ENCODE results near the gene SOCS7. TPM values are rescaled to one million over a fixed set of nuclear protein-coding genes. Genes with fewer than 3 reads are reported as not detected.

Gene SOCS7
- total RNA-seq, 1 experiment from 2014 or later = 22.5 TPM

DNA sequence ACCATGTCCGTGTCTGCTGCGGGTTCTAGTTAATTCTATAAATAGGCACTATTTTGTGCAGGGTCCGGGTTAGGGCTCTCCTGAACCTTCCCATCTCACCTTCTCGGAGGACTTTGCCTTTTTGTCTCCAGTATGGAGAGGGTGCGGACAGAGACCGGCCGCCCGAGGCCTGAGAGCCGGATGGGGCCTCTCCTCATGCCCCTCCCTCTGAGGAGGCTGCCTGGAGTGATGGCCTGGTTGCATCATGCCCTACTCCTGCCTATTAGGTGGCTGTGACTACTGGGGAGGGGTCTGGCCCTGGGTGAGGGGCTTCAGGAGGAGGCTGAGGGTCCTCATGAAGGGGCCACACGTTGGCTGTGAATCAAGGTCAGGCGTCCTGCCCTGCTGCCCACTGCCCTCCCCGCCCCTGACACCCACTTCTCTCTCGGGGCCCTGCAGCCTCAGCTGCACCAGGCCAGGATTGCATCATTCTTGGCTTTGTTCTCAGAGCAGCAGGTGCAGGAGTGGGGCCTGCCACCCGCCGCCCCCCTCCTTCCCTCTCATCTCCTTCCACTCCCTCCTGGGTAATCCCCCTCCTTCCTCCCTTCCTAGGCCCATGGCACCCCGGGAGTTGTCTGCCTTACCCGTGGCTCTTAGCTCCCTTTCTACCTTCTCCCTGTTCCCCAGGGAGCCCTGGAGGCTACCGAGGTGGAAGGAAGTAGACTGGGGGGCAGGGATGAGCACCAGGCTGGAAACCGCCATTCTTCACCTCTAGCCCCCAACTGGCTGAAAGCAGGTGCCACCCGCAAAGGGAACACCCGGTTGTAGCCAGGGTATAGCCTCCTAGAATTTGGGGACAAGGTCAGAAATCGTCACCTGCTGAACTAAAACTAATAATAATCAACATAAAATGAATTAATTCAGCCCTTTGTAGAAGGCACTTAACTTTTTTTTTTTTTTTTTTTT, 63.9 kb downstream of the SOCS7 start:
- no peak for DNase-seq (ENCODE audit: low read depth)
- in situ Hi-C loops (cut with HindIII; ENCODE audit: low pct_unique_long_range_greater_than_20kb, low sequenced_read_pairs) = no loop called here

DNA sequence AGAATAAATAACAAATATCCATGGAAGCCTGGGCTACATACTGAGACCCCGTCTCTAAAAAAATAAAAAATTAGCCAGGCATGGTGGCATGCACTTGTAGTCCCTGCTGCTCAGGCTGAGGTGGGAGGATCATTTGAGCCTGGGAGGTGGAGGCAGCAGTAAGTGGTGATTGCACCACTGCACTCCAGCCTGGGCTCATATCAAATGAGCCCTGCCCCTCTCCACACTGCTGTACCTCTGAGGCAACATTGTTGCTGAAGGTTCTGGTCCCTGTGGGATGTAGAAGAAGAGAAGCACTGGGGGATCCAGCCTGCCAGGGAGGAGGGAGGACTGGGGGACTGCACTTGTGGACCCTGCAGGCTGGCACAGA, 65.2 kb downstream of the SOCS7 start:
- no peak for DNase-seq (ENCODE audit: low read depth)
- in situ Hi-C loops (cut with HindIII; ENCODE audit: low pct_unique_long_range_greater_than_20kb, low sequenced_read_pairs) = no loop called here

DNA sequence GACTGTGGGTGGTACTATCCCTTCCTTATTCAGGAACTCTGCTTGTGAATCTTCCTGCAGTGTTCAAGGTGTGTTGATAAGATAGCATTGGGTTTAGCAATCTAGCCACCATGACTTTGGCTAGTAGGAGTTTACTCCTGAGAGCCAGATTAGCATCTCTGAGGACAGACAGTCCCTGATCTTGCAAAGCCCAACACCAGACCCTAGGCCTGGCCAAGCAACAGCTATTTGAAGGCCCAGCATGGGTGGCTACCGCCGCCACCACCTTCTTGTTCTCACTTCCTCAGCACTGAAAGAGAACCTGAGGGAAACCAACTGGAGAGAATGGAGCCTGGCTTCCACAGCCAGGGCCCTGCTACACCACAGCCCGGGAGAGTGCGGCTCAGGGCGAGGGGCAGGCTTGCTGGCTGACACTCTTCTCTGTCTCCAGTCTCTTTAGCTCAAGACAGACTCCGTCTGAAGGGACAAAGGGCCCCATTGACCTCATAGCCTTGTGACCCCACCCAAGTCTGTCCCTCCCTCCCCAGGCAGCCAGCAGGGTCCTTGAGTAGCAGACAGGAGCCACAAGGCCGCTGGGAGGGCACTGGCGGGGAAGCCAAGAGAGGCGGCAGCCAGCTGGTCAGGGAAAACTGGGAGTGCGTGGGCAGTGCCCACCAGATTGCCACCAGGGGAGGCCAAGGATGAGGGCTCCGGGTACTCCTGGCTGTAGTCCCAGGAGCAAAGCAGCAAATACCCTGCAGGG, 65.7 kb downstream of the SOCS7 start:
- in situ Hi-C loops (cut with HindIII; ENCODE audit: low pct_unique_long_range_greater_than_20kb, low sequenced_read_pairs) = no loop called here
- no peak for DNase-seq (ENCODE audit: low read depth)

DNA sequence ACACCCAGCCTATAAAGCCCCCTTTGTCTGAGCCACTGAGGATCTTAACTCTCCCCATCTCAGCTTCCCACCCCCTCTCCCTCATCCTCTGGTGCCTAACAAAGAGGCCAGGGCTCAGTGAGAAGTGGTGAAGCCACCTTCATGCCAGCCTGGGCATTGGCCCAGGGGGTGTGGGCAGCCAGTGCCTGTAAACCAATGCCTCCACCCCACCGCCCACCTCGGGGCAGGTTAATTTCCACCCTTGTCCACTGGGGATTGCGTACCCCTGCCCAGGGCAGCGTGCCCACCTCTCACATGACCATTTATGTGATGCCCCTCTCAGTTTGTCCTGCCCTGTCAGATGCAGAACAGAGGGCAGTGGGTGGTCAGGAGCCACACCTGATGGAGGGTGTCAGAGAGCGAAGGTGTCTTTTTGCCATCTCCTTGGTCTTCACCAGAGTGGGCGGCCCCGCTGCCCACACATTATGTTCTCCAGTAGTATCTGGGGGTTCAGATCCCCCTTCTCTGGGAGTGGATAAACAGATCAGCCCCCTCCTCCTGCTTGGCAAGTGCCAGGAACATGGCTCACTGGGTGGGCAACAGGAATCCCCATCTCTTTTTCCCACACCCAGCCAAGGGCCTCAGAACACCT, 66.5 kb downstream of the SOCS7 start:
- in situ Hi-C loops (cut with HindIII; ENCODE audit: low pct_unique_long_range_greater_than_20kb, low sequenced_read_pairs) = no loop called here
- no peak for DNase-seq (ENCODE audit: low read depth)

DNA sequence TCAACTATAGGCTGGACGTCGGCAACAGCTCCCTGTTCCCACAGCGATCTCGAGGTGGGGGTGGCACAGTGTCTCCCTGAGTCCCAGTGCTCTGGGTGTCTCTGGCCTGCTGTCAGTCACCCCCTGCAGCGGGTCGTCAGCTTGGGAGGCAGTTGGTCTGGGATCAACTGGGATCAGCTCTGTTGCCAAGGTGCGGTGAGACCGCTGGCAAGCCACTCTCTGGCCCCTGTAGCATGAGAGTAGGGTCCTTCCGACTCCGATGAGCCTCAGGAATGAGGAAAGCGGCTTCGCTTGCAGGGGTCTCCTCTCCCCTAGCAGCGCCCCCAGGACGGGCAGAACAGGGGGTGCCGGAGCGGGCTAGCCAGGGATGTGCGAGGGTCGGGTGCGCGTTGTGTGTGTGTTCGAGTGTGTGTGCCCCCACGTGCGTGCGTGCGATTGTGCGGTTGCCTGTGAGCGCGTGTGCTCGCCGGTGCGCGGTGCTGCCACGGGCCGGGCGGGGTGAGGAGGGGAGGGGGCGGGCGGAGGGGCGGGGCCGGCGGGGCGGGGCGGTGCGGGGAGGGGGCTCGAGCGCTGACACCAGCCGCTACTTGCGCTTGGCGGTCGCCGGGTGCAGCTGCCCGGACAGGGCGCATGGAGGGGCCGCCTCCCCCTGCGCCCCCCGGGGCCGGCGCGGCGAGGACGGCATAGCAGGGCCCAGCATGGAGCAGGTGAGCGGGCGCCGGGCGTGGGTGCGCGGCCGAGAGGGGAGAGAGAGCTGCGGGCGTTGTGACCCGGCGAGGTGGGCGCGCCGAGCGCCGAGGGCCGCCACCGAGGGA, 67.3 kb downstream of the SOCS7 start:
- in situ Hi-C loops (cut with HindIII; ENCODE audit: low pct_unique_long_range_greater_than_20kb, low sequenced_read_pairs) = no loop called here

DNA sequence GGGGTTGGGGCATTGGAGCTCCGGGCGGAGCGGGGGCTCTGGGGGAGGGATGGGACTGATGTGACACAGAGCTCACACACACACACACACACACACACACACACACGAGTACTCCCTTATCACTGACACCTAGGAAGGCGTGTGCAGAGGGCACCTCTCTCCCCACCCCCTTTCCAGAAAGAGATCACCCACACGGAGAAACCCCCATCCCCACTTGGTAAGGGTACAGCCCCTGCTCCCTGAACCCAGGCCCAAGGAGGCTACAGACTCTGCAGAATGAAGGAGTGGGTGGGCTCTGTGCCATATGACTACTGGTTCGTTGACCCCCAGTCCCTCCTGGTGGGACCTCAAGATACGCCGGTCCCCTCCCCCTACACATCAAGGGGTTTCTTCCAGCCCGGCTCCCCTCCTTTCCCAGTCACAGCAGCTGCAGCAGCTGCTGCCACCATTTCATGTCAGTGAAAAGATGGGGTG, 67.9 kb downstream of the SOCS7 start:
- in situ Hi-C loops (cut with HindIII; ENCODE audit: low pct_unique_long_range_greater_than_20kb, low sequenced_read_pairs) = no loop called here
- DNase-seq (ENCODE audit: low read depth) = no peak

More for the DNA sequence above, 67.3 kb downstream of the SOCS7 start:
- no peak for DNase-seq (ENCODE audit: low read depth)

DNA sequence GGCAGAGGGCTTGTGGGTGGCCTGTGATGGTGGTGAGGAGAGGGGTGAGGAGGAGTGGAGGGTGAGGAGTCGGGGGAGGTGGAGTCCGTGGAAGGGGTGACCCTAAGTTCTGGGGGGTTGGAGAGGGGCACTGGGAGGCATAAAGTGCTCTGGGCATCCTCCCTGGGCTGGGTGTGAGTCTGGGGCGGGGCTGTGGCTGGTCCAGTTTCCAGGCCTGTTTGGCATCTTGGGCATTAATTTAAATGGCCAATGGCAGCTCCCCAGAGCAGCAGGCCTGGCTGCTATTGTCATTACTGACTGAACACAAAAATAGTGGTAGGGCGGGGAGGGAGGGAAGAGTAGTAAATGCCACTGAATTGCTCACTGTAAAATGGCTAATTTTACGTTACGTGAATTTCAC, 68.9 kb downstream of the SOCS7 start:
- in situ Hi-C loops (cut with HindIII; ENCODE audit: low pct_unique_long_range_greater_than_20kb, low sequenced_read_pairs) = no loop called here

DNA sequence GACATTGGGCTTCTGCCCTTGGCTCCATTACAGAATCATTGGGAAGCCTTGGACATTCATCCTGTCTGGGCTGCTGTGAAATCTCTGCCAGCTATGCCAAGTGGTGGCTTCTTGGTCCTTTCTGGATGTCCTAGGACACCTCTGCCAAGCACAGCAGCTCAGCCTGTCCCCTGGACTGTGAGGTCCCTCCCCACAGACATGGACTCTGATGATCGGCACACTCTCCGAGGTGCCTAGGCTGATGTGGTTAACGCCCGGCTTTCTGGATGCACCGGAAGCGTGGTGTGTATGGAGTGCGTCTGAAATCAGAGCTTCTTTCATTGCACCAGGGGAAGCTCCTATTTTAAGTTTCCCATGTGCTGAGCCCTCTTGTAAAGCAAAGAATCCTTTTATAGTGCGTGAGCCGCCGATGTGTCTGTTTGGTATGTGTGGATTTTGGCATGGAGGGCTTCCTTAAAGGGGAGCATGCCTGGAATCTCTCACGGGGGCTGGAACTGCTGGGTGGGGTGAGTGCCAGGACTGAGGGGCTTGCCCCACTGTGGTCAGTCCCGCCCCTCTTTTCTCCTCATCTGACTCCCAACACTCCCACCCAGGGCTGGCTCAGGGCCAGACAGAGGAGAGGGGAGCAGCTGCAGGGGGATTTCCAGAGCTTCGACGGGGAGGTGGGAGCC, 69.7 kb downstream of the SOCS7 start:
- no peak for DNase-seq (ENCODE audit: low read depth)
- in situ Hi-C loops (cut with HindIII; ENCODE audit: low pct_unique_long_range_greater_than_20kb, low sequenced_read_pairs) = no loop called here

More for the DNA sequence above, 68.9 kb downstream of the SOCS7 start:
- DNase-seq (ENCODE audit: low read depth) = no peak

DNA sequence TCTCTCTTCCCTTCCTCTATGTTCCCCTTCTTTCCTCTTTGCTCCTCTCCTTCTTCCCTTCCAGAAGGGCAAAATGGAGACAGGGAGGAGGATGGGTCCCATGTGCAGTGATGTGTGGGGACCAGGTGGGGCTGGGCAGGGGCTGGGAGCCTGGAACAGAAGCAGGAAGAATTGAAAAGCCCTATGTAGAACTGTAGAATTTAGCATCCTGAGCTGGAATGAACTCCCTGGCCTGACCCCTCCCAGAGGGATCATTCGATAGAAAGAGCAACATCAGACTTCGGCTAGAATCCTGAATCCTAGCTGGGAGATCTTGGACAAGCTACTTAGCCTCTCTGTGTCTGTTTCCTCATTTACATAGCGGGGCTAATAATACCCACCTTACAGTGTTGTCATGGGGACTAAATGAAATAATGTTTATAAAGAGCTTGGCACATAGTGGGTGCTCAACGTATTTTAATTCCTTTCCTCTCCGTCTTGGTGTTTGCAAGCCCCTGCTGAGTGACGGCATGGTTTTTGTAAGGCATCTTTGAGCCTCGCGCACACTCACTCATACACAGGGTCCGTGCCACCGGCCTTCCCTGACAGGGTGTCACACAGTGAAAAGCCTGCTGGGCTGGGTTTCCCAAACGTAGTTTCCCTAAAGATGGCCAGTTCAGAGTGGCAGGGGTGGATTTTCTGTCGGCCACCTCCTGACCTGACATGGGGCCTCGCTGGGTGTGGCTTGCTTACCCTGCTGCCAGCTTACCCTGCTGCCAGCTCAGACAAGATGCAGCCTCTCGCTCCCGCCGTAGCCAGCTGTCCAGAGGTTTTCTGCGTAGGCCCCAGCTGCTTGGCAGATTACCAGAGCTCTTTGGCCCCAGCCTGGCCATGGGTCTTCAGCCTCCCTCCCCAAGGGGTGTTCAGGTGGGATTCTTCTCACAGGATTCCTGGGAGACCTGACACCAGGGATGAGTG, 70.5 kb downstream of the SOCS7 start:
- in situ Hi-C loops (cut with HindIII; ENCODE audit: low pct_unique_long_range_greater_than_20kb, low sequenced_read_pairs) = no loop called here
- DNase-seq (ENCODE audit: low read depth) = no peak

DNA sequence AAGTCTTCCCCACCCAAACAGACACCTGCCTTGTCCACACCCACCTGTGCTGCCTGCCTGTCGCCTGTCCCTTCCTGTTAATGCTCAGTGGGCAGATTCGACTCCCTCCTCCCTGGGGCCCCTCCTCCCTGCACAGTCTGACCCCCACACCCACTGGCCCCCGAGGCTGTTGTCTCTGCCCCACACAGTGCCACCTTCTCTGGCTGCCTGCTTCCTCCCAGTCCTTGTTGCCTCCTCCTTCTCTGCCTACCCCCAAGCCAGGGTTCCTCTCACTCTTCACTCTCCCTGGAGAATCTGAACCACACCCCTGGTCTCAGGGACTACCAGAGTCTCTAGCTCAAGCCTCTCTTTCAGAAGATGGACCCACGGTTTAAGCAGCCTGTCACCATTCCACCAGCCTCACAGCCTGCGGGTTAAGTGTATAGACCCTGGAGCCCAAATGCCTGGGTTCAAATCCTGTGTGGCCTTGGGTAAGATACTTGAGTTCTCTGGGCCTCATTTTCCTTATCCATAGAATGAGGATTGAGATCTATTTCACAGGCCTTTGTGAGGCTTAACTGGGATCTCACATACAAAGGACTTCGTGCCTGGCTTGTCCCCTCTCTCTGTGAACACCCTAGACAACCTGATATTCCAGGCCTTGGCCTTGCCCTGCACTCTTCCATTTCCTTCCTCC, 72.8 kb downstream of the SOCS7 start:
- no peak for DNase-seq (ENCODE audit: low read depth)
- in situ Hi-C loops (cut with HindIII; ENCODE audit: low pct_unique_long_range_greater_than_20kb, low sequenced_read_pairs) = no loop called here

DNA sequence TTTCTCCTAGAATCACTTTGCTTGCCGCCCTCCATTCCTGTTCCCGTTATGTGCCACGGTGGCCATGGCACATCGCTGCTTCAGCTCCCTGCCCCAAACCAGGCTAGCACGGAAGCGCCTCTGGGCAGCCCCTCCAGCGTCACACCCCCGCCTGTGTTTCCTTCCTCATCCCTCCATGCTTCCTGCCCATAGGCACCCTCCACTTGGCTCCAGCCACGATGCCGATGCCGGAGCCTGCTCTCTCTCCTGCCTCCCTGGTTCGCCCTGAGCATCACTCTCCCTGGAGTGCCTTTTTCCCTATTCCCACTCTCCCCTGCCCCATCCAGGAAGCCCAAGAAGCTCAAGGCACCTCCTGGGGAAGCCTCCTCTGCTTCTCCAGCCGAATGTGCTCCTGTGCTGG, 73.4 kb downstream of the SOCS7 start:
- no peak for DNase-seq (ENCODE audit: low read depth)
- in situ Hi-C loops (cut with HindIII; ENCODE audit: low pct_unique_long_range_greater_than_20kb, low sequenced_read_pairs) = no loop called here

DNA sequence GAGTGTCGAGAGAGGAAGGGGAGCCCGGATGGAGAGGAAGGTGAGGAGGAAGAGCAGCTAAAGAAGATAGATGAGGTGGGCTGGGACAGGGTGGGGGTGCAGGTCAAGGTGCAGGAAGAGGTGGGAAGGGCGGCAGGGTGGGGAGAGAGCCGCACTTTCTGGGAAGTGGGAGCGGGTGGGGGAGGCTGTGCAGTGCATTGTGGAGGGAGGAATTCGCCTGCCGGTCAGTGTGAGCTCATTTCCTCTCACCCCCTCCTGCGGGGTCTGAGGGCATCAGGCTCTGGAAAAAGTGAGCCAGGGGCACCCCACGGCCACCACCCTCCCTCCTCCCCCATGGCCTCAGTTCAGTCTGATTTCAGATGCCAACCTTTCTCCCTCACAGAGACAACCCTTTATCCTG, 74.1 kb downstream of the SOCS7 start:
- in situ Hi-C loops (cut with HindIII; ENCODE audit: low pct_unique_long_range_greater_than_20kb, low sequenced_read_pairs) = no loop called here
- DNase-seq (ENCODE audit: low read depth) = no peak

DNA sequence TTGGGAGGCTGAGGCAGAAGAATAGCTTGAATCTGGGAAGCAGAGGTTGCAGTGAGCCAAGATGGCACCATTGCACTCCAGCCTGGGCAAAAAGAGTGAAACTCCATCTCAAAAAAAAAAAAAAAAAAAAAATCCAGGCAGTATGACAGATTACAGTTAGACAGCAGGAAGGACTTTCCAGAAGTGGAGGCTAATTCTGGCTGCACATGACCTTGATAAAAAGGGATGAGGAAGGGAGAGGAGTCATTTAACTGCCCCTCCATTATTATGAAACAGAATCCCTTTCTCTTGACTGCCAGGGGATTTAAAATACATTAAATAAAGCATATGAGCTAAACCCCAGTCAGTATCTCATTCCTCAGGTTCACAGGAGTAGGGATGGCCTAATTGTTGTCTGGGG, 74.8 kb downstream of the SOCS7 start:
- in situ Hi-C loops (cut with HindIII; ENCODE audit: low pct_unique_long_range_greater_than_20kb, low sequenced_read_pairs) = no loop called here

DNA sequence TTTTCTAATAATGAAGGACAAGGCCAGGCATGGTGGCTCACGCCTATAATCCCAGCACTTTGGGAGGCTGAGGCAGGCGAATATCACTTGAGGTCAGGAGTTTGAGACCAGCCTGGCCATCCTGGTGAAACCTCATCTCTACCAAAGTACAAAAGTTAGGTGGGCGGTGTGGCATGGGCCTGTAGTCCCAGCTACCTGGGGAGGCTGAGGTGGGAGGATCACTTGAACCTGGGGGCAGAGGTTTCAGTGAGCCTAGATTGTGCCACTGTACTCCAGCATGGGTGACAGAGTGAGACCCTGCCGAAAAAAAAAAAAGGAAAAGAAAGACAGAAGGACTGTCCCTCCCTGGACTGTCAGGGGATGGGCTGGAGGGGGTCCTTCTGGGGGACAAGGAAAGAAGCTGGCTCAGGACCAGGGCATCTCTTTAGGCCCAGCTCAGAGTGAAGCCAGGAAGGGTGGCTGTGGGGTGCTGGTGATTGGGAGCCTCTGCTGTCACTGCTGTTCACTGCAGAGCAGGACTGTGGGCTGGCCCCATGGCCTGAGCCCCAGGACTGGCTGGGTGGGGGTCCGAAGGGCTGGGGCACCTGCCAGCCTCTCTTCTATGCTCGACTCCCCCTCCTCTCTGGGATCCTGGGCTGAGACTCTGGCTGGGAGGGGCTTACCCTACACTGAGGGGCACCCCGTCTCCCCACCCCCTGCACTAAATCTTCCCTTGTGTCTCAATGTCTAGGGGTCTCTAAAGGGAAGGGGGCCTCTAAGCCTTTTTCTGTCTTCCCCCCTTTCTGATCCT, 75.7 kb downstream of the SOCS7 start:
- in situ Hi-C loops (cut with HindIII; ENCODE audit: low pct_unique_long_range_greater_than_20kb, low sequenced_read_pairs) = no loop called here
- DNase-seq (ENCODE audit: low read depth) = no peak

More for the DNA sequence above, 74.8 kb downstream of the SOCS7 start:
- DNase-seq (ENCODE audit: low read depth) = no peak

DNA sequence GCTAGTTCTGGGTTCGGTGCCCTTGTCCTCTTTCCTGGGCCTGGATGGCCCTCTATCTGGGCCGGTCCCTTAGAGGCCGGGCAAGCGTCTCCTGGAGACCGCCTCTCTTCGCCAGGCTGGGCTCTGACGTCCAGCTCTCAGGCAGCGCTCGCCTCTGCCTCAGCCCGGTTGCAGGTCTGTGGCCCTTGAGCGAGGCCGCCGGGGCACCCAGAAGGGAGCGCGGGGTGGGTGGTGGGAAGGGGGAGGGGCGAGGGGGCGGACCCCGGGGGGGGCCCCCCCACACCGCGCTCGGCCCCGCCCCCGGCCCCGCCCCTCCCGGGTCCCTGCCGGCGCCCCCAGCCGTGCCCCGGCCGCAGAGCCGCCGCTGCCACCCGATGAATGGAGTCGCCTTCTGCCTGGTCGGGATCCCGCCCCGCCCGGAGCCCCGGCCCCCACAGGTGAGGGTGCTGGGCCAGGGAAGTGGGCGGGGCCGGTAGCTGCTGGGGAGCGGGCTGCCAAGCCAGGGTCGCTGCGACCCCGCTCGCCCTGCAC, 76.5 kb downstream of the SOCS7 start, which contains the start of gene ARHGAP23:
TSS of gene ARHGAP23 (plus strand) at position 353 of the 531 bp plus-strand sequence. CDS start at position 375, 22 bp downstream.
- in situ Hi-C loops (cut with HindIII; ENCODE audit: low pct_unique_long_range_greater_than_20kb, low sequenced_read_pairs) = no loop called here
- peak; percentile 16 for DNase-seq (ENCODE audit: low read depth)
